GM12878 (cell line): Measurements from ENCODE around the gene GSTO1. TPM values are rescaled to one million over a fixed set of nuclear protein-coding genes. Genes with fewer than 3 reads are reported as not detected.

Source experiments
- ATAC-seq: fragments of 200-7000 bp; cut with Tn5 transposase; 3 replicates; pipeline ENCODE4 v1.9.1; 2020; ENCODE audit warnings: mild to moderate bottlenecking, moderate library complexity
- BruUV-seq: library from RNA; stranded (reverse); fragments of 400-500 nt; replicated peaks from 2 replicates; lab custom pipeline; 2021; lab: Mats Ljungman, UMichigan
- CTCF ChIA-PET: fragments of 300-600 bp; sonication (Branson Sonifier 250); formaldehyde crosslinking; extraction: SDS; loops from one replicate; lab custom pipeline; 2021; ENCODE audit warnings: inconsistent platforms; lab: Yijun Ruan, JAX
- POLR2A ChIA-PET: fragments of 350-600 bp; formaldehyde crosslinking; extraction: SDS; loops from one replicate; lab custom pipeline; 2021; ENCODE audit warnings: inconsistent platforms; lab: Charles Lee
- RAD21 ChIA-PET: fragments of 300-600 bp; sonication (Branson Sonifier 250); formaldehyde crosslinking; loops from one replicate; lab custom pipeline; 2023; ENCODE audit warnings: antibody characterized with exemption; ENCODE audit not compliant: unreplicated experiment; lab: Charles Lee
- SMC1A ChIA-PET: fragments of 300-600 bp; sonication (Branson Sonifier 250); formaldehyde crosslinking; loops from one replicate; lab custom pipeline; 2023; ENCODE audit not compliant: unreplicated experiment, uncharacterized antibody; lab: Charles Lee
- DNase-seq: peaks from one replicate; pipeline ENCODE4 v3.0.0-alpha.2; 2011; ENCODE audit warnings: low read depth, low spot score
- FAIRE-seq: peaks from 3 replicates; lab custom pipeline; 2011; peaks lifted over from hg19 to GRCh38; lab: Jason Lieb, UNC
- H2AFZ ChIP-seq: 2 replicates; pipeline ENCODE4 v1.6.0; 2011; ENCODE audit warnings: low read depth, low read length, control low read depth; ENCODE audit not compliant: control insufficient read depth
- H3K27ac ChIP-seq: 2 replicates; pipeline ENCODE4 v1.5.1; 2011; ENCODE audit warnings: control low read depth; ENCODE audit not compliant: control insufficient read depth, insufficient read depth
- H3K27me3 ChIP-seq, 2 experiments: replicated peaks in 1 of 2; 2 replicates each; pipeline versions ENCODE4 v1.6.0 to v1.6.1; 2011; ENCODE audit warnings: low read length in 1 of 2; ENCODE audit not compliant: control insufficient read depth in 2 of 2, insufficient read depth in 2 of 2
- H3K36me3 ChIP-seq, 2 experiments: 2 replicates each; pipeline ENCODE4 v1.5.1; 2011; ENCODE audit warnings: low read length in 1 of 2; ENCODE audit not compliant: control insufficient read depth in 2 of 2, insufficient read depth in 2 of 2
- H3K4me1 ChIP-seq: 2 replicates; pipeline ENCODE4 v1.6.1; 2011; ENCODE audit warnings: mild to moderate bottlenecking, low read length, moderate library complexity, mixed read lengths; ENCODE audit not compliant: control insufficient read depth, insufficient read depth
- H3K4me2 ChIP-seq: 2 replicates; pipeline ENCODE4 v1.6.0; 2011; ENCODE audit warnings: control low read depth; ENCODE audit not compliant: control insufficient read depth, insufficient read depth
- H3K4me3 ChIP-seq: fragments of 200-600 bp; sonication (generic); 2 replicates; pipeline ENCODE4 v1.5.1; 2016
- H3K79me2 ChIP-seq: 2 replicates; pipeline ENCODE4 v1.6.0; 2011; ENCODE audit warnings: low read length; ENCODE audit not compliant: control insufficient read depth, insufficient read depth
- H3K9ac ChIP-seq: 2 replicates; pipeline ENCODE4 v1.8.0; 2011; ENCODE audit warnings: low read length, control low read depth, mixed read lengths; ENCODE audit not compliant: control insufficient read depth, insufficient read depth
- H3K9me3 ChIP-seq: replicated peaks from 3 replicates; pipeline ENCODE4 v1.5.1; 2011; ENCODE audit warnings: mild to moderate bottlenecking, low read length; ENCODE audit not compliant: control insufficient read depth, insufficient read depth
- H4K20me1 ChIP-seq: 2 replicates; pipeline ENCODE4 v1.6.0; 2011; ENCODE audit not compliant: control insufficient read depth, insufficient read depth
- CHD4 ChIP-seq: fragments of 200-600 bp; sonication (generic); IDR thresholded peaks from 2 replicates; pipeline ENCODE4 v1.6.1; 2016; ENCODE audit warnings: mild to moderate bottlenecking
- FOXK2 ChIP-seq: fragments of 450-650 bp; IDR thresholded peaks from 2 replicates; pipeline ENCODE4 v1.6.1; 2017; ENCODE audit warnings: mild to moderate bottlenecking, moderate library complexity
- HCFC1 ChIP-seq: fragments of 150-350 bp; IDR thresholded peaks from 2 replicates; pipeline ENCODE4 v1.6.1; 2014; ENCODE audit warnings: low read length
- KLF5 ChIP-seq: fragments of 450-650 bp; IDR thresholded peaks from 2 replicates; pipeline ENCODE4 v1.6.1; 2014; ENCODE audit warnings: mild to moderate bottlenecking; ENCODE audit not compliant: partially characterized antibody
- MYC ChIP-seq: IDR thresholded peaks from 2 replicates; pipeline ENCODE4 v1.6.1; 2011; ENCODE audit warnings: mild to moderate bottlenecking, low read length, moderate library complexity, inconsistent platforms; ENCODE audit not compliant: insufficient read depth, insufficient replicate concordance, insufficient read length, severe bottlenecking
- POLR2AphosphoS5 ChIP-seq: IDR thresholded peaks from 2 replicates; pipeline ENCODE4 v1.6.1; 2011; ENCODE audit warnings: mild to moderate bottlenecking, low read length, inconsistent platforms
- RFX5 ChIP-seq: IDR thresholded peaks from 2 replicates; pipeline ENCODE4 v1.6.1; 2011; ENCODE audit warnings: low read depth, low read length, improper control_type of control experiment
- RUNX3 ChIP-seq: IDR thresholded peaks from 2 replicates; pipeline ENCODE4 v1.6.1; 2012; ENCODE audit warnings: low read length, inconsistent platforms
- SMAD1 ChIP-seq: fragments of 450-650 bp; IDR thresholded peaks from 2 replicates; pipeline ENCODE4 v1.6.1; 2018; ENCODE audit warnings: mild to moderate bottlenecking, low read depth; ENCODE audit not compliant: partially characterized antibody
- SUPT20H ChIP-seq: IDR thresholded peaks from 2 replicates; pipeline ENCODE4 v1.6.1; 2011; ENCODE audit warnings: low read depth, mild to moderate bottlenecking, low read length, moderate library complexity, borderline replicate concordance; ENCODE audit not compliant: control insufficient read depth
- TBL1XR1 ChIP-seq: IDR thresholded peaks from 2 replicates; pipeline ENCODE4 v1.6.1; 2012; ENCODE audit warnings: low read depth, low read length, improper control_type of control experiment
- TCF7 ChIP-seq: IDR thresholded peaks from 2 replicates; pipeline ENCODE4 v1.6.1; 2014; ENCODE audit warnings: antibody characterized with exemption, borderline replicate concordance
- ZBED1 ChIP-seq: IDR thresholded peaks from 2 replicates; pipeline ENCODE4 v1.6.1; 2016; ENCODE audit warnings: borderline replicate concordance
- ZNF384 ChIP-seq: IDR thresholded peaks from 2 replicates; pipeline ENCODE4 v1.6.1; 2012; ENCODE audit warnings: low read depth, mild to moderate bottlenecking, low read length, improper control_type of control experiment, borderline replicate concordance
- ZNF592 ChIP-seq: fragments of 450-650 bp; IDR thresholded peaks from 2 replicates; pipeline ENCODE4 v1.6.1; 2017; ENCODE audit warnings: mild to moderate bottlenecking, moderate library complexity
- WGBS: methylation state at CpG from one replicate; pipeline ENCODE4 v1.1.6; 2016; ENCODE audit warnings: low lambda C conversion rate; ENCODE audit not compliant: insufficient replicate concordance, insufficient coverage; ENCODE audit errors: missing lambda C conversion rate; 5-methylcytosine and 5-hydroxymethylcytosine counted together
- in situ Hi-C: fragments of 300-500 bp; cut with MboI; formaldehyde crosslinking; loops from 9 replicates; pipeline ENCODE4 v1.14.3; 2018; ENCODE audit warnings: mixed read lengths
- intact Hi-C: fragments of 100-400 bp; cut with micrococcal nuclease; formaldehyde crosslinking; loops from one replicate; pipeline ENCODE4 v1.14.2; 2022; ENCODE audit not compliant: unreplicated experiment
- polyA plus RNA-seq, 11 experiments: library from polyadenylated mRNA; depleted of rRNA in 4 of 11; unstranded in 6 of 11; stranded (reverse) in 5 of 11; fragments of >200 nt; fragmentation: Nextera tagmentation in 4 of 11; fragmentation: Illumina TruSeq in 1 of 11; extraction: Ambion mirVana in 4 of 11; extraction: Trizol in 1 of 11; gene quantifications; 1 replicate in 1 of 11; 2 replicates in 10 of 11; pipeline versions ENCODE4 v1.2.1 to v1.2.3, GENCODE V29; 2011 to 2016; ENCODE audit warnings: inconsistent platforms in 2 of 11, missing spikeins in 2 of 11, low read depth in 1 of 11
- total RNA-seq, 4 experiments: library from RNA; depleted of rRNA in 3 of 4; stranded (reverse); fragments of >200 nt in 3 of 4; fragmentation: Illumina TruSeq in 1 of 4; extraction: Trizol in 1 of 4; gene quantifications; 2 replicates each; pipeline versions ENCODE4 v1.2.1 to v1.2.3, GENCODE V29; 2013 to 2021

GSTO1 gene
- total and polyA plus RNA-seq, 10 of the 15 experiments (the other 5 are each of a cell fraction or from before 2014, with no cell fraction given): 53.1 to 197 (median 112) TPM

DNA sequence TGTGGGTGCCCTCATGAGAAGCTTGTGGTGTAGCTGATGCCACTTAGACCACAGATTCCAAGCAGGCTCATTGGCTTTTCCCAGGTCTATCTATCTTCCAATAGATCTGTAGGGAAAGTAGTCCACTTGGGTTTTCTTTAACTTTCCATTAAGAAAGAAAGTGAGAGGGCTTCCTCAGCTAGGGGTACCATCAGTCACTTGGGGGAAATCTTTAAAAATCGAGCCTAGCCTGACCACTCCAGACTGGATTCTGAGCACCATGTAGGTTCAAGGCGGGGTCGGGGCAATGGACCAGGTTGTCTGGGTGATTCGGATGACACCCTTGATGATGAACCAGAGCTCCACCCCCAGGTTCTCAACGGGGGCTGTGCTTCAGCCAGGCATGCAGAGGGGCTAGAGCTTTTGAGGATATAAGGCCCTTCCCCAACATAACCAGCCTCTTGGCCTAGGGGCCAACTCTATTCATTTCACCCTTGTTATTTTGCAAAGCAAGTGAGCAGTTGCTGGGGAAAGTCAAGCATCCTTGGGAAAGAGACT lies 56.6 kb downstream of the GSTO1 start:
- ChIA-PET POLR2A (interaction anchor here (1.1 kb wide), 1 partner anchor 11 kb away, joined by 3 read pairs; no protein-coding TSS in a partner anchor), CTCF (interaction anchor here (1.3 to 13.3 kb wide), 4 partner anchors 8 to 39 kb away, joined by 6 to 419 read pairs (median 9); partner anchors contain the start of gene CFAP58), SMC1A (interaction anchor here (0.9 to 1.3 kb wide), 2 partner anchors 38 to 40 kb away, joined by 3 to 5 read pairs; no protein-coding TSS in a partner anchor), RAD21 (interaction anchor here (9.0 kb wide), 1 partner anchor 40 kb away, joined by 137 read pairs; the partner anchor contains the start of gene CFAP58)
- no peak overlapping the region for H3K4me3 ChIP-seq
- no peak overlapping the region for H3K4me2 ChIP-seq
- H3K9ac ChIP-seq: no peak overlapping the region
- TF ChIP-seq CHD4 (no peak), HCFC1 (no peak), SUPT20H (no peak), ZBED1 (no peak), POLR2AphosphoS5 (no peak), MYC (no peak), TBL1XR1 (no peak), ZNF592 (no peak), KLF5 (no peak), FOXK2 (no peak), TCF7 (no peak), ZNF384 (no peak), RUNX3 (no peak), RFX5 (no peak), SMAD1 (no peak)
- H3K27ac ChIP-seq: no peak overlapping the region
- no peaks in the 10 kb centered on the region; the same call in 1 of the 2 replicates for H4K20me1 ChIP-seq
- H3K79me2 ChIP-seq: no peaks in the 10 kb centered on the region
- in situ Hi-C loops: loop anchor here (5.0 kb wide), 1 partner anchor 36 kb away; no protein-coding TSS in a partner anchor
- H3K36me3 ChIP-seq: peaks cover 11 to 37% of the 10 kb centered on the region in 2 experiments
- H3K27me3 ChIP-seq: no peaks in the 10 kb centered on the region
- WGBS: 79% methylated on average over 5 of the region's 5 CpGs
- no peak for ATAC-seq
- DNase-seq: no peak
- H2AFZ ChIP-seq: no peak overlapping the region
- BruUV-seq: no TSS peak
- peaks cover 23% of the 10 kb centered on the region for H3K4me1 ChIP-seq
- no peaks in the 10 kb centered on the region for H3K9me3 ChIP-seq
- no peak for FAIRE-seq
- intact Hi-C loops: no loop called here
